Parathyroid adenoma (tissue), 2 donors: Measurements from ENCODE around the gene NME4.

Source experiments
- H2AFZ ChIP-seq: fragments of 300-600 bp; sonication (generic); one replicate; pipeline ENCODE4 v1.7.0; 2017; ENCODE audit warnings: antibody characterized with exemption, mild to moderate bottlenecking
- H3K27ac ChIP-seq: fragments of 300-600 bp; sonication (generic); one replicate; pipeline ENCODE4 v1.7.0; 2017
- H3K27me3 ChIP-seq: fragments of 300-600 bp; sonication (generic); one replicate; pipeline ENCODE4 v1.7.0; 2017; ENCODE audit warnings: low read length; ENCODE audit not compliant: control insufficient read depth, insufficient read depth
- H3K36me3 ChIP-seq: fragments of 300-600 bp; sonication (generic); one replicate; pipeline ENCODE4 v1.7.0; 2017; ENCODE audit warnings: low read length; ENCODE audit not compliant: control insufficient read depth, insufficient read depth
- H3K4me1 ChIP-seq: fragments of 300-600 bp; sonication (generic); one replicate; pipeline ENCODE4 v1.7.0; 2017; ENCODE audit warnings: control low read depth
- H3K4me2 ChIP-seq: fragments of 300-600 bp; sonication (generic); one replicate; pipeline ENCODE4 v1.7.0; 2017; ENCODE audit warnings: low read length
- H3K4me3 ChIP-seq: fragments of 300-600 bp; sonication (generic); one replicate; pipeline ENCODE4 v1.7.0; 2017; ENCODE audit warnings: low read depth, low read length
- H3K79me2 ChIP-seq: fragments of 300-600 bp; sonication (generic); one replicate; pipeline ENCODE4 v1.7.0; 2017; ENCODE audit warnings: control low read depth
- H3K9ac ChIP-seq: fragments of 300-600 bp; sonication (generic); one replicate; pipeline ENCODE4 v1.7.0; 2017; ENCODE audit warnings: mild to moderate bottlenecking
- H3K9me3 ChIP-seq: fragments of 300-600 bp; sonication (generic); one replicate; pipeline ENCODE4 v1.7.0; 2017; ENCODE audit warnings: low read length; ENCODE audit not compliant: control insufficient read depth
- TF ChIP-seq, protein P1 (sequence below): fragments of 300-600 bp; sonication (generic); IDR thresholded peaks from one replicate; pipeline ENCODE4 v1.7.0; 2017; ENCODE audit warnings: antibody characterized with exemption, mild to moderate bottlenecking
- donor health status: primary hyperparathyroidism.

The NME4 gene

DNA sequence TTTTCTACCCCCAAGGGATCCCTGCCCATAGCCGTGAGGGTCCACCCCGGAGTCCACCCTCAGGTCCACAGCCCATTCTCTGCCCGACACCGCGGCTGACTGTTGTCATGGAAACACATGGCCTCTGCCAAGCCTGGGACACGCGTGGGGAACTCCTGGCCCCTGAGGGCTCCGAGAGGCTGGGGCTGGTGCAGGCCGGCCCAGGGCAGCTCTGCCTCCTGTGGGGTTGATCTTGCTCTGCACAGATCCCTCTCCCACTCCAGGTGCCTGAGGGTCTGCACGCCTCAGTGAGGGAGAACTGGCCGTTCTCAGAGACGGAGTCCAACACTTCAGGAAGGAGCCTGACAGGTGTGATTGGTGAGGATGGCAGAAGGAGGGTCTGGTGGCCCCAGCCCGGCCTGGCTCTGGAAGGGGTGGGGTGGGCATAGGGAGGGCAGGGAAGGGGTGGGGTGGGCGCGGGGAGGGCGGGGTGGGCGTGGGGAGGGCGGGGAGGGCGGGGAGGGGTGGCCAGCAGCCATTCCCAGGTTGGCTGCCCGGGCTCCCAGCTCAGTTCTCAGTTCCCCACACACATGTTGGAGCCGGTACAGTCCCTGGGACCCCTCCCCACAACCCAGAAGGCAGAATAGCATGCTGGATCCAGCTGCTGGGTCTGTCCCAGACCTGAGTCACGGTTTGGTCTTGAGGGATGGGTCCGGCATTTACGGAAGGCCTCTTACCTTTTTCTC is 33.1 kb upstream of the NME4 start:
- H3K36me3 ChIP-seq, result no peaks in the 10 kb centered on the region
- H3K9ac ChIP-seq, result no peak overlapping the region
- H3K4me2 ChIP-seq, result no peak overlapping the region
- no peaks in the 10 kb centered on the region for H3K27me3 ChIP-seq
- no peaks in the 10 kb centered on the region for H3K9me3 ChIP-seq
- H3K4me1 ChIP-seq, result no peaks in the 10 kb centered on the region
- H2AFZ ChIP-seq, result no peak overlapping the region
- TF ChIP-seq, protein P1, sequence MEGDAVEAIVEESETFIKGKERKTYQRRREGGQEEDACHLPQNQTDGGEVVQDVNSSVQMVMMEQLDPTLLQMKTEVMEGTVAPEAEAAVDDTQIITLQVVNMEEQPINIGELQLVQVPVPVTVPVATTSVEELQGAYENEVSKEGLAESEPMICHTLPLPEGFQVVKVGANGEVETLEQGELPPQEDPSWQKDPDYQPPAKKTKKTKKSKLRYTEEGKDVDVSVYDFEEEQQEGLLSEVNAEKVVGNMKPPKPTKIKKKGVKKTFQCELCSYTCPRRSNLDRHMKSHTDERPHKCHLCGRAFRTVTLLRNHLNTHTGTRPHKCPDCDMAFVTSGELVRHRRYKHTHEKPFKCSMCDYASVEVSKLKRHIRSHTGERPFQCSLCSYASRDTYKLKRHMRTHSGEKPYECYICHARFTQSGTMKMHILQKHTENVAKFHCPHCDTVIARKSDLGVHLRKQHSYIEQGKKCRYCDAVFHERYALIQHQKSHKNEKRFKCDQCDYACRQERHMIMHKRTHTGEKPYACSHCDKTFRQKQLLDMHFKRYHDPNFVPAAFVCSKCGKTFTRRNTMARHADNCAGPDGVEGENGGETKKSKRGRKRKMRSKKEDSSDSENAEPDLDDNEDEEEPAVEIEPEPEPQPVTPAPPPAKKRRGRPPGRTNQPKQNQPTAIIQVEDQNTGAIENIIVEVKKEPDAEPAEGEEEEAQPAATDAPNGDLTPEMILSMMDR, result no peak
- H3K27ac ChIP-seq, result no peak overlapping the region
- no peak overlapping the region for H3K4me3 ChIP-seq
- no peaks in the 10 kb centered on the region for H3K79me2 ChIP-seq

DNA sequence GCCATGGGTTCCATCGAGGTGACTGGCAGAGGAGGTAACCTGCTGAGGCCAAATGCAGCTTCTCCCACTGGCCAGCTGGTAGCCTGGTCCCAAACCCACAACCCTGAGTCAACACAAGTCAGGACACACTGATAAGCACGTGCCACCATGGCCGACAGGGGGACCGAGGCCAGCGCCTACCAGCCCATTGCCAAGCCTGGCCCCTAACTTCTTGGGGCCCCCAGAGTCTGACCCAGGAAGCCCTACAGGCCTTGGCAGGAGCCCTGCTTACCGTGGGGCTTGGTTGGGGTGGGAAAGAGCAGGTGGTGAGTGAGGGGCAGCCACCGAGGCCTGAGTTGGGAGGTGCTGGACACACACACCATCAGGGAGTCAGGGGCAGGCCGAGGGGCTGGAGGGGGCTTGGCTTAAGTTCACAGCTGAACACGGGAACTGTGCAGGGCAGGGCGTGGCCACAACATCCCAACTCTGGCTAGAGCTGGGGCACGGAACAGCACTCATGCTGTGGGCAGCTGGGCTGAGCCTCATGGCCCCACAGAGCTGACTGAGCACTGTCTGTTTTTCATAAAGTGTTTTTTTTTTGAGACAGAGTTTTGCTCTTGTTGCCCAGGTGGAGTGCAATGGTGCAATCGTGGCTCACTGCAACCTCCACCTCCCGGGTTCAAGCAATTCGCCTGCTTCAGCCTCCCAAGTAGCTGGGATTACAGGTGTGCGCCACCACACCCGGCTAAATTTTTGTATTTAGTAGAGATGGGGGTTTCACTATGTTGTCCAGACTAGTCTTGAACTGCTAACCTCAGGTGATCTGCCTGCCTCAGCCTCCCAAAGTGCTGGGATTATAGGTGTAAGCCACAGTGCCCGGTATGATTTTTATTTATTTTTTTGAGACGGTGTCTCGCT is 32.2 kb upstream of the NME4 start:
- TF ChIP-seq, protein P1, result no peak
- Histone ChIP-seq H3K9me3 (no peaks in the 10 kb centered on the region), H3K27me3 (no peaks in the 10 kb centered on the region), H2AFZ (no peak overlapping the region), H3K27ac (no peak overlapping the region), H3K36me3 (no peaks in the 10 kb centered on the region), H3K4me1 (peaks cover 4% of the 10 kb centered on the region), H3K79me2 (no peaks in the 10 kb centered on the region), H3K4me3 (no peak overlapping the region), H3K9ac (no peak overlapping the region), H3K4me2 (no peak overlapping the region)

- TF ChIP-seq, protein P1, result no peak
- no peak overlapping the region for H3K4me3 ChIP-seq
- no peak overlapping the region for H2AFZ ChIP-seq
- no peak overlapping the region for H3K27ac ChIP-seq
- no peaks in the 10 kb centered on the region for H3K36me3 ChIP-seq
- peaks cover 9% of the 10 kb centered on the region for H3K4me1 ChIP-seq
- no peak overlapping the region for H3K4me2 ChIP-seq
- H3K27me3 ChIP-seq, result no peaks in the 10 kb centered on the region
- no peaks in the 10 kb centered on the region for H3K9me3 ChIP-seq
- no peaks in the 10 kb centered on the region for H3K79me2 ChIP-seq
- no peak overlapping the region for H3K9ac ChIP-seq
Observed at GRCh38 chr16:366476-366875, 30.5 kb upstream of the NME4 start.

DNA sequence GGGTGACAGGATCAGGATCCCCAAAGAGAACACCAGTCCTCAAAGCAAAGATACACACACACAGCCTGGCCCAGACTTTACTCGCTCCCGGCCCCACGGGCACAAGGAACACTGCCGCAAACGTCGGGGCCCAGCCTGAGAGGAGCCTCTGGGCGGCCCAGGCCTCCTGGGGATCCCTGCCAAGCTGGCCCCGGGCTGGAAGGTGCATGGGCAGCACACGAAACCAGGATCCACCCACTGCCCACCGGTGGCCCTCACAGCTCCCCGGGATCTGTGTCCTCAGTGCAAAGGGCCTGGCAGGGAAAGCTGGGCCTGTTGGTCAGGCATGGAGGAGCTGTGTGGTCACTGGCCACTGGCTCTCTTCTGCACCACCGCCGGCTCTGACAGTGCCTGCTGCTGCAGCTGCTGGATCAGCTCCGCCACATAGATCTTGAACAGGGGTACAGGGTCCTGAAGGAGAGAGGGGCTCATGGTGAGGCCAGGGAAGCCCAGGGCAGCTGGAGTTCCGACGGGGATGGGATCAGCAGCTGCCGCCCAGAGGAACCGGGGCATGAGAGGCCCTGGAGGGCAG is 29.6 kb upstream of the NME4 start:
- Histone ChIP-seq H3K9ac (no peak overlapping the region), H2AFZ (no peak overlapping the region), H3K36me3 (no peaks in the 10 kb centered on the region), H3K4me3 (no peak overlapping the region), H3K79me2 (no peaks in the 10 kb centered on the region), H3K27ac (no peak overlapping the region), H3K4me1 (peaks cover 9% of the 10 kb centered on the region), H3K4me2 (no peak overlapping the region), H3K27me3 (no peaks in the 10 kb centered on the region), H3K9me3 (no peaks in the 10 kb centered on the region)
- TF ChIP-seq, protein P1, result no peak
